Breast epithelium (tissue), 4 donors: ENCODE measurements around the gene ADRB2. TPM values are rescaled to one million over a fixed set of nuclear protein-coding genes. Genes with fewer than 3 reads are reported as not detected.

ENCODE experiments used
- DNase-seq, 2 donors: peaks; one replicate each; pipeline ENCODE4 v3.0.0-alpha.2; 2019; ENCODE audit warnings: low spot score in 2 of 2
- H3K27ac ChIP-seq, 2 donors: fragments of 200-600 bp; sonication (generic) in 1 of 2; one replicate each; pipeline ENCODE4 v1.5.1; 2016 to 2019; ENCODE audit warnings: mild to moderate bottlenecking in 1 of 2
- H3K27me3 ChIP-seq, 2 donors: fragments of 200-600 bp; sonication (generic) in 1 of 2; one replicate each; pipeline versions ENCODE4 v1.5.1 to v1.6.0; 2017 to 2019; ENCODE audit warnings: control low read depth in 1 of 2, mild to moderate bottlenecking in 1 of 2
- H3K36me3 ChIP-seq: fragments of 200-600 bp; one replicate; pipeline ENCODE4 v1.5.1; 2019
- H3K4me1 ChIP-seq, 2 donors: fragments of 200-600 bp; sonication (generic); one replicate each; pipeline ENCODE4 v1.5.1; 2016 to 2019; ENCODE audit warnings: control low read depth in 1 of 2
- H3K4me3 ChIP-seq, 3 donors: fragments of 200-600 bp; sonication (generic); 1 replicate in 2 of 3; 2 replicates in 1 of 3; pipeline ENCODE4 v1.5.1; 2016 to 2019; ENCODE audit warnings: mild to moderate bottlenecking in 3 of 3, moderate library complexity in 2 of 3
- H3K9me3 ChIP-seq, 2 donors: fragments of 200-600 bp; sonication (generic) in 1 of 2; one replicate each; pipeline ENCODE4 v1.5.1; 2016 to 2019; ENCODE audit warnings: control low read depth in 1 of 2
- POLR2A ChIP-seq: fragments of 450-650 bp; IDR thresholded peaks from one replicate; pipeline ENCODE4 v1.6.1; 2016; ENCODE audit warnings: antibody characterized with exemption, mild to moderate bottlenecking, moderate library complexity
- POLR2AphosphoS5 ChIP-seq, 3 donors: sonication (generic); formaldehyde crosslinking; IDR thresholded peaks; one replicate each; pipeline ENCODE4 v1.6.1; 2017; ENCODE audit warnings: antibody characterized with exemption in 3 of 3
- intact Hi-C: fragments of 100-400 bp; cut with DNase I; formaldehyde crosslinking; loops from one replicate; pipeline ENCODE4 v1.15.1; 2023; ENCODE audit warnings: low total_unique reads
- total RNA-seq, 3 donors: library from RNA; depleted of rRNA; stranded (reverse); fragments of >200 nt; gene quantifications; one replicate each; pipeline ENCODE4 v1.1.0, GENCODE V29; 2016
- TF ChIP-seq, protein P1 (sequence below), 3 donors: fragments of 450-650 bp; IDR thresholded peaks; one replicate each; pipeline ENCODE4 v1.5.1; 2016 to 2017; ENCODE audit warnings: antibody characterized with exemption in 3 of 3, mild to moderate bottlenecking in 3 of 3, moderate library complexity in 3 of 3

Gene ADRB2
- total RNA-seq, 3 donors from 2014 or later, result 9.5 to 41.3 (median 26.4) TPM

DNA sequence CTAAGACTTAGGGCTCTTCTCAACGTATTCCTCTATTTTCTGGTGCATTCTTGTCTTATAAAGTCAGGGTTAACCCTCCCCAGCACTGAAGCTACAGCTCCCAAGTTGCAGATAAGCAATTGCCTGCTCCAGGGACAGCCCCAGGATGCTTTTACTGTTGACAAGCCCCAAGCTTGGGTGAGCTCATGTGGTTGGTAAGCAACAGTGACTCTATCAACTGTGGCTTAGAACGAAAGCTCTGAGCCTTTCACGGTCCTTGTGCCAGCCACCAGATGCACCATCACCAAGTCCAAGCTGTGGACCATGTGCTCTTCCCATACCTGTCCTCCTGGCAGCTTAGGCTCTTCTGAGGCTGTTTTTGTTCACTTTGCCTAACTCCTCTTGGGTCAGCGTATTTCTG lies 13.5 kb downstream of the ADRB2 start:
- Histone ChIP-seq H3K27ac (no peak overlapping the region), H3K4me3 (no peak overlapping the region), H3K27me3 (no peaks in the 10 kb centered on the region), H3K9me3 (no peaks in the 10 kb centered on the region), H3K4me1 (no peaks in the 10 kb centered on the region), H3K36me3 (no peaks in the 10 kb centered on the region)
- DNase-seq, result no peak
- TF ChIP-seq, protein P1, sequence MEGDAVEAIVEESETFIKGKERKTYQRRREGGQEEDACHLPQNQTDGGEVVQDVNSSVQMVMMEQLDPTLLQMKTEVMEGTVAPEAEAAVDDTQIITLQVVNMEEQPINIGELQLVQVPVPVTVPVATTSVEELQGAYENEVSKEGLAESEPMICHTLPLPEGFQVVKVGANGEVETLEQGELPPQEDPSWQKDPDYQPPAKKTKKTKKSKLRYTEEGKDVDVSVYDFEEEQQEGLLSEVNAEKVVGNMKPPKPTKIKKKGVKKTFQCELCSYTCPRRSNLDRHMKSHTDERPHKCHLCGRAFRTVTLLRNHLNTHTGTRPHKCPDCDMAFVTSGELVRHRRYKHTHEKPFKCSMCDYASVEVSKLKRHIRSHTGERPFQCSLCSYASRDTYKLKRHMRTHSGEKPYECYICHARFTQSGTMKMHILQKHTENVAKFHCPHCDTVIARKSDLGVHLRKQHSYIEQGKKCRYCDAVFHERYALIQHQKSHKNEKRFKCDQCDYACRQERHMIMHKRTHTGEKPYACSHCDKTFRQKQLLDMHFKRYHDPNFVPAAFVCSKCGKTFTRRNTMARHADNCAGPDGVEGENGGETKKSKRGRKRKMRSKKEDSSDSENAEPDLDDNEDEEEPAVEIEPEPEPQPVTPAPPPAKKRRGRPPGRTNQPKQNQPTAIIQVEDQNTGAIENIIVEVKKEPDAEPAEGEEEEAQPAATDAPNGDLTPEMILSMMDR (IDR thresholded peaks at IDR 0.05), result no peak
- no peak for TF ChIP-seq POLR2AphosphoS5 (IDR thresholded peaks at IDR 0.05)
- TF ChIP-seq POLR2A, result no peak
- intact Hi-C loops, result no loop called here

DNA sequence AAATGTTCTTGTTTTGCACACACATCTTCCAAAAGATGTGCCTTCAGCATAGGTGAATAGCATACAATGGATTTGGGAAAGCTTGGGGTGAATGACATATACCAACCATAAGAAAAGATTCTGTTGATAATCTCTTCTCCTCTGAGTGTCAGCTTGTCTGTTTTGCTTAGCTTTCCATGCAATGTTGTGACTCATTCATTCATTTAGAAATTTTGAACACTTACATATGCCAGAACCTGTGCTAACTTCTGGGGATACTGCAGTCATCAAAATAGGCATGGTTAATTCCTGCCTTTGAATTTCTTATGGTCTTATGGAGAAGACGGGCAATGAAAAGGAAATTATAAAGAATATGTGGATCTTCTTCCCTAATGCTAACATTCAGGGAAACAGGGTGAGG lies 14.1 kb downstream of the ADRB2 start:
- Histone ChIP-seq H3K9me3 (no peaks in the 10 kb centered on the region), H3K27me3 (no peaks in the 10 kb centered on the region), H3K27ac (no peak overlapping the region), H3K36me3 (no peaks in the 10 kb centered on the region), H3K4me3 (no peak overlapping the region), H3K4me1 (no peaks in the 10 kb centered on the region)
- TF ChIP-seq POLR2A (no peak), POLR2AphosphoS5 (IDR thresholded peaks at IDR 0.05) (no peak)
- TF ChIP-seq, protein P1 (IDR thresholded peaks at IDR 0.05), result no peak
- intact Hi-C loops, result no loop called here
- DNase-seq, result no peak

- TF ChIP-seq POLR2AphosphoS5 (IDR thresholded peaks at IDR 0.05), result no peak
- no peak for TF ChIP-seq POLR2A
- TF ChIP-seq, protein P1 (IDR thresholded peaks at IDR 0.05), result no peak
- DNase-seq, result no peak
- no peak overlapping the region for H3K27ac ChIP-seq
- intact Hi-C loops, result no loop called here
- no peaks in the 10 kb centered on the region for H3K36me3 ChIP-seq
- no peak overlapping the region for H3K4me3 ChIP-seq
- H3K9me3 ChIP-seq, result no peaks in the 10 kb centered on the region
- no peaks in the 10 kb centered on the region for H3K4me1 ChIP-seq
- no peaks in the 10 kb centered on the region for H3K27me3 ChIP-seq
Measured at GRCh38 chr5:148841519-148841918, 15.1 kb downstream of the ADRB2 start.

DNA sequence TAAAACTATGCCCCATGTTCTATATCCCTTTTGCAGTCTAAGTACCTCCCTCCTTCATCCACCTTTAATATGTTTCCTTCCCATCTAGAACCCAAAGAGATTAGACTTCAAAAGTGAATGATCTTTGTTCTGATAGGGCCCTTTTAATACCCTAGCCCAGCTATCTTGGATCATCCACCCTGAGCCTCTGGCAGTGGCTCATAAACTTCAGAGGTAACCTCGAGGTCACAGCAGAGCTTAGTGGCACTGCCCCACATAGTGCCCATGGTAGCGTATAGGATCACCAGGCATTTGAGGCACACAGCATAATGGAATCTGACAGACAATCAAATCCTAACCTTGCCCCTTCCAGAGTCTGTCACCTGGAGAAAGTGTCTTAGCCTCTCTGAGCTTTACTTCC lies 15.8 kb downstream of the ADRB2 start:
- H3K36me3 ChIP-seq, result no peaks in the 10 kb centered on the region
- no peak overlapping the region for H3K27ac ChIP-seq
- intact Hi-C loops, result no loop called here
- no peak overlapping the region for H3K4me3 ChIP-seq
- H3K4me1 ChIP-seq, result no peaks in the 10 kb centered on the region
- no peaks in the 10 kb centered on the region for H3K27me3 ChIP-seq
- no peak for DNase-seq
- H3K9me3 ChIP-seq, result no peaks in the 10 kb centered on the region
- TF ChIP-seq POLR2AphosphoS5 (IDR thresholded peaks at IDR 0.05), result no peak
- no peak for TF ChIP-seq POLR2A
- TF ChIP-seq, protein P1 (IDR thresholded peaks at IDR 0.05), result no peak

GRCh38 chr5:148843510-148844318 lies 17.3 kb downstream of the ADRB2 start:
- Histone ChIP-seq H3K27me3 (no peaks in the 10 kb centered on the region), H3K9me3 (no peaks in the 10 kb centered on the region), H3K4me1 (no peaks in the 10 kb centered on the region), H3K27ac (no peak overlapping the region), H3K4me3 (no peak overlapping the region), H3K36me3 (no peaks in the 10 kb centered on the region)
- intact Hi-C loops, result no loop called here
- no peak for TF ChIP-seq POLR2A
- TF ChIP-seq, protein P1 (IDR thresholded peaks at IDR 0.05), result no peak
- TF ChIP-seq POLR2AphosphoS5 (IDR thresholded peaks at IDR 0.05), result no peak
- DNase-seq, result no peak
